HG03135 (cell line): Measurements from ENCODE around the gene FANCI.

Experiments used
- ATAC-seq: cut with Tn5 transposase; IDR thresholded peaks from one replicate; pipeline ENCODE4 v1.9.1; 2021; ENCODE audit warnings: mild to moderate bottlenecking, moderate library complexity; ENCODE audit not compliant: unreplicated experiment

Gene FANCI

GRCh38 chr15:89303986-89304385 is 60.2 kb downstream of the FANCI start:
- ATAC-seq = no peak

GRCh38 chr15:89305395-89305794 is 61.6 kb downstream of the FANCI start:
- ATAC-seq = no peak

DNA sequence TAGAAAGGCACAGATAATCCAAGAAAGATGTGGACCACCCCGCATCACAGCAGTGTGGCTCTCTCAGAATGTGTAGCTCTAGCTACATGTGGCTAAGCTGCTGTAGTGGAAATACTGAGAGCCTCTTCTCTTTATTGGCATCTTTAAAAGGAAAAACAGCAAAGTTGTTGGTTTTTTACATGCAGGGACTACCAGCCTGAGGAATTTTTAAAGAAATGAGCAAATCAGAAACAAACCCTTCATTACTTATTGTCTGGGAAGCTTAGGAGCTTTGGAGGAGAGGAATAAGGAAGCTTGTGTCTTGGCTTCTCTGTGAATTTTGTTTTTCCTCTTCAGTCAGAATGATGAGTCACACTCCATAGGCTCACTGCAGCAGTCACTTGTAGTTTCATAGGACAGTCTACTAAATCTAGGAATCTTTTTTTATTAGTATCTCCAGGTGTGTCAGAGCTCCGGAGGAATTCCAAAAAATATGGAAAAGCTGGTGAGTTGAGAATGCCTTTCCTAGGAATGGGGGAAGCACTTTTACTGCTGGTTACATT is 63.3 kb downstream of the FANCI start:
- ATAC-seq = no peak

DNA sequence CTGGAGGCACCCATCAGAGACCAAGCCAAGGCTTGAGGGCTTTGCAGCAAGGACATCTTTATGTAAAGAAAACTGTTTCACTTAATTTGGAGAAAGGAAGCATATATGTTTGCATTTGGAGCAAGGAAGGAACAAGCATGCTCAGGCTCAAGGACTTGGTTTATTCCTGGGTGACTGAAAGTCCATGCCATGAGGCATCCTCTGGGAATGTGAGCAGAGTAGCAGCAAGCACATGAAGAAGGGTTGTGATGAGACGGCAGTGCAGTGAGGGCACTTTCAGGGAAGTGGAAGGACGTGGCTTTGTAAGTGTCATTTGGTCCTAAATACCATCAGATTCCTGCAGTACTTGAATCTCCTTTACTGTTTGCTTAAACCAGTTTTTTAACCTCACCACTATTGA is 64.0 kb downstream of the FANCI start:
- no peak for ATAC-seq

- ATAC-seq = no peak
Measured at GRCh38 chr15:89308236-89308635, 64.5 kb downstream of the FANCI start.

DNA sequence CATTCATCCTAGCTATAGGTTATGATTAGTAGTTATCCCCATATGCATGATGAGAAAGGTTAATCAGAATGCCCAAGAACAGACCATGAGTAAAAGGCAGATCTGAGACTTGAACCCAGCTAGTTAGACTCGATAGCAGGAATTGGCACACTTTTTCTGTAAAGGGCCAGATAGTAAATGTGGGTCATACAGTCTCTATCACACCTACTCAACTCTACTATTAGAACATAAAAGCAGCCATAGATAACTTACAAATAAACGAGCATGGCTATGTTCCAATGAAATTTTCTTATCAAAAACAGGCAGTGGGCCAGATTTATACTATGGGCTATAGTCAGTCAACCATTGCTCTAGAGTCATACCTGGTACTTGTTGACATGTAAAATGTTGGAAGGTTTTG is 66.2 kb downstream of the FANCI start:
- no peak for ATAC-seq

- no peak for ATAC-seq
Measured at GRCh38 chr15:89315375-89315929, 71.7 kb downstream of the FANCI start.

GRCh38 chr15:89316504-89316903 is 72.7 kb downstream of the FANCI start:
- ATAC-seq = no peak

GRCh38 chr15:89317186-89317720 is 73.5 kb downstream of the FANCI start:
- no peak for ATAC-seq

DNA sequence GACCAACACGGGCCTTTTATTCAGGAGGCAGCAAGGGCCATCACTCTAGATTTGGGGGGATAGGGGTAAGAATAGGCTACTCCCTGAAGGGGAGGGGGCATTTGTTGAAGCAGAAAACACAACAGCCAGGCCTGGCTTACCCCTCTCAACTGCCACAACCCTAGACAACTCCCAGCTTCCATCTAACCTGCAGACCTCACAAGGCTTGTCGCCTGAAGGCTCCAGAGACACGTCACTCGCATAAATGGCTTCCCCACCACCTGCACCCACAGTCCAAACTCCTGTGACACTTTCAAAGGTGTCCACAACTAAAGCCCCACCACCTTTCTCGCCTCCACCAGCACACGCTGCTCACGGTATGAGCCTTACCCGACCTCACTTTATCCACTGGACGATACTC is 75.9 kb downstream of the FANCI start:
- ATAC-seq = no peak

- no peak for ATAC-seq
Measured at GRCh38 chr15:89320200-89320599, 76.4 kb downstream of the FANCI start.

- no peak for ATAC-seq
Measured at GRCh38 chr15:89321521-89322410, 78.0 kb downstream of the FANCI start.

DNA sequence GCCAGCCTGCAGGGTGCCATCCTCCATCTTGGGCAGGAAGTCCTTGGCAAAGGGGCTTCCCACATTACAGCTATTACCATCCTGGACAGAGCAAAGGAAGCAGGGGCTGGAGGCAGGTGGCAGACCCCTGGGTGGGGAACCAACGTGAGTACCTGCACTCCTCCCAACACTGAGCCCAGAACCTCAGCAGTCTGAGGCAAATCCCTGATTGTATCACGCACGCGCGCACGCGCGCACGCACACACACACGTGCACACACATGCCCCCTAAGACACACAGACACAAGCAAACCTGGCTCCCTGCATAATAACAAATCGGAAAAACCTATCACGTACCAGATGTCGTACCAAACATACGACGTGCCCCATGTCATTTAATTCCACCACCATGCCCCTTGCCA is 79.0 kb downstream of the FANCI start:
- ATAC-seq = no peak

- no peak for ATAC-seq
Measured at GRCh38 chr15:89323825-89324224, 80.0 kb downstream of the FANCI start.

DNA sequence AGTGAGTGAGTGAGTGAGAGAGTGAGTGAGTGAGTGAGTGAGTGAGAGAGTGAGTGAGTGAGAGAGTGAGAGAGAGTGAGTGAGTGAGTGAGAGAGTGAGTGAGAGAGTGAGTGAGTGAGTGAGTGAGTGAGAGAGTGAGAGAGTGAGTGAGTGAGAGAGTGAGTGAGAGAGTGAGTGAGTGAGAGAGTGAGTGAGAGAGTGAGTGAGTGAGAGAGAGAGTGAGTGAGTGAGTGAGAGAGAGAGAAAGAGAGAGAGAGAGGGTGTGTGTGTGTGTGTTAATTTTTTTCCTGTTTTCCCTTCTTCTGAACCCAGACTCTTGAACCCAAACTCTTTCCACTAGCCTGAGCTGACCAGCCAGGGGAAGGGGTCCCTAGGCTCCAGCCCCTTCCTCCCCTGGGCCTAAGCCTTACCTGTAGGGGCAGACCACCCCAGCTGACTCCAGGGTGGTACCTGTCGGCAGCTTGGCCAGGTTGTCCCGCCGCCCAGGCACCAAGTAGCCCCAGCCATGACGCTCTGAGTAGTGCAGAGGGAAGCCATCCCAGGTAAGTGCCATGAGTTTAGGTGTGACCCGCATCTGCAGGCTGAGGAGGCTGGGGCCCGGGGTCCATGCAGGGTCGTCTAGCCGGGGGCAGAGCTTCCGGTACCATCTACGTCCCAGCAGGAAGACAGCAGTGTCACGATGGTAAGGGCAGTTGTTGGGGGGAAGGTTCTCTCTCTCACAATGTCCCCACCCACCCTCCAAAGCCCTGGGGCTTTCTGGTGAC is 81.4 kb downstream of the FANCI start:
- no peak for ATAC-seq

DNA sequence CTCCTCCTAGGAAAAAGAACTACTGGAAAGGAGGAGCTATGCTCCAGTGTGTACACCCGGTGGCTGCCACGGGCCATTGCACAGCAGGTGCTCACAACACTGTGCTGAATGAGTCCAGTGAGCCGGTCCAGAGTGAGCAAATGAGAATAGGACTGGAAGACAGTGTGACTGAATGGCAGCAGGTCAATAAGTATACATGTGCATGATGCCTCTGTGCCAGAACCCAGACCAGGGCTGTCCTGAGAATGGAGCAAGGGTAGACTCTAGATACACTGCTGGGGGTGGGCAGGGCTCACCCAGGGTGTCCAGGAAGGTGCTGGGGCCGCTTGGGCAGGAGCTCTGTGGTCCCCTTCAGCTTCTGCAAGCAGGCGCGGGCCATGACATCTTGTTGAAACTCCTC is 82.5 kb downstream of the FANCI start:
- no peak for ATAC-seq

- no peak for ATAC-seq
Measured at GRCh38 chr15:89327113-89327512, 83.3 kb downstream of the FANCI start.

DNA sequence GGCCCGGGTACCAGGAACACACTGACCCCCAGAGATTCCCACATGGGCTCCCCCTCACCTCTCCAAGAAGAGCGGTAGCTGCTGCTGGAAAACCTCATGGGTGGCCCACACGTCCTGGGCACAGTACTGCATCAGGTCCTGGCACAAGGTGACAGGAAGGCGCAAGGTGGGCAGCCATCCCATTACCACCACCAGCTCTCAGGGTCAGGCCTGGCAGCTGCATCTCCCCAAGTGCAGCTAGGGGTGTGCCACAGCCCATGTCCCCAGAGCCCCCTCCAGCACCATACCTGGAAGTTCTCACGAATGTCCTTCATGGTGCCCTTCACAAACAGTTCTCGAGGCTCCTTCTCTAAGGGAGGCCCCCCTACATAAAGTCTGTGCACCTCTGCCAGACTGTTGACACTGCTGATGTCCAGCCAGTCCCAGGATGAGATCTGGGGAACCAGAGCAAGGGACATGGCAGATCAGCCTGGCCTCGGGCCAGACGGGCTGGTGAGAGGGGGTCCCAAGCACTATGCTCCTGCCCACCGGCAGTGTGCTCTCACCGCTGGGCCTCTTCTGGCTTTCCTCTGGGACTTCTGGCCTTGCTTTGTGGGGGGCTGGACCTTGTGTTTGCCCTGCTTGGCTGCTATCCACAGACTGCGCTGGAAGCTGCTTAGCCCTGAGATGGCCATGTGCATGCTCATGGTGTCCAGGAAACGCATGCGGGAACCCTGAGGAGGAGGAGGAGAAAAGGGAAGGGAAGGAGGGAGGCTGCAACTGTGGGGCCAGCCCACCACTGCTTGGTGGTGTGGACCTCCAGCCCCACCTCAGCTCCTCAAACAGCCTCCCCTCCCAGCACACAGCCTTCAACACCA is 84.8 kb downstream of the FANCI start:
- ATAC-seq = no peak

DNA sequence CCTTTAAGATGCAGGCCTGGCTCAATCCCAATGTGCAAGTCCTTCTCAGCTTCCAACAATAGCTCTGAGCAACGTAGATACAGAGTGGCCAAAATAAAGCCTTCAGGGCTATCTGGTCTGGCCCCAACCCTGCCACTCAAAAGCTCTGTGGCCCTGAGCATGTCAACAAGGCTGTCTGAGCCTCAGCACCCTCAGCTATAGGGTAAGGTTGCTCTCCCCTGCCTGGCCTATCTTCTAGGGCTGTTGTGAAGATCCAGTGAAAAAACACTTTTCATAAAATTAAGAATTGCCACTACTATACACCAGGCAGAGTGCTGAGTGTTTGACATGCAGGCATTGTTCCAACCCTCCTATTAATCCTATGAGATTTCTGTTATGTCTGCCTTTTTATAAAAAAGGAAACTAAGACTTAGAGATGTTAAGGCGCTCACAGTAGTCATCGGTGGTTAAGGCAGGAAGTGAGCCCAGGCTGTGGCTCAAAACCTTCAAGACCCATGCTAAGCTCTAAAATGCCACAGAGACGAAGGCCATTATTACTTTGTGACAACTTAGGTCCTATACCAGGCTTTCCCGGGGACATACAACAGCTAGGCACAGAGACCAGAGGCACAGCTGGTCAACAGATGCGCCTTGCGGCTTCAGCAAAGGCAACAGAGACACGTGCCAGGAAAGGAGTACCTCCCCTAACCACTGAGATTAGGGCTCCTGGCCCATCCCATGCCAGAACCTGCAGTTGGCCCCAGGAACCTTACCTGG is 85.7 kb downstream of the FANCI start:
- ATAC-seq = no peak

- ATAC-seq = no peak
Measured at GRCh38 chr15:89330119-89330518, 86.3 kb downstream of the FANCI start.
